ENCODE data around the gene BCAR3. TPM values are rescaled to one million over a fixed set of nuclear protein-coding genes. Genes with fewer than 3 reads are reported as not detected.
"Not testable (repeated sequence)": the region's sequence is repeated elsewhere in the genome, so short reads cannot be mapped to it uniquely, and the experiment has no call there.

BCAR3 gene
- total RNA-seq, 1 experiment from 2014 or later = 33.9 TPM

GRCh38 chr1:93652323-93652949, 29.2 kb downstream of the BCAR3 start:
- no TSS peak for BruUV-seq (replicated peaks)
- ChIA-PET CTCF (no interaction called here), POLR2A (no interaction called here)
- no peaks in the 10 kb centered on the region for H3K9me3 ChIP-seq (ENCODE audit: control insufficient read depth, insufficient read depth, low read depth, low read length)
- H3K27ac ChIP-seq (ENCODE audit: low read length) = no peak overlapping the region
- no peaks in the 10 kb centered on the region for H3K4me1 ChIP-seq (ENCODE audit: control insufficient read depth, insufficient read depth, low read length)
- intact Hi-C loops (cut with micrococcal nuclease; ENCODE audit: unreplicated experiment) = no loop called here
- no peaks in the 10 kb centered on the region for H3K27me3 ChIP-seq (ENCODE audit: control insufficient read depth, insufficient read depth, low read length)
- in situ Hi-C loops (cut with HindIII; ENCODE audit: low pct_unique_long_range_greater_than_20kb, low sequenced_read_pairs) = no loop called here
- DNase-seq (ENCODE audit: low read depth, low spot score) (no peak), ATAC-seq (no peak)
- H3K4me3 ChIP-seq (ENCODE audit: low read depth in 2 of 2, low read length in 2 of 2) = no peak overlapping the region
- H3K36me3 ChIP-seq (ENCODE audit: control insufficient read depth, insufficient read depth, low read length) = no peaks in the 10 kb centered on the region
- TF ChIP-seq POLR2AphosphoS5 (IDR thresholded peaks at IDR 0.05; ENCODE audit: low read depth, low read length) (no peak), SIN3A (IDR thresholded peaks at IDR 0.05; ENCODE audit: borderline replicate concordance, insufficient read depth, low read depth, low read length) (no peak), CTCF (IDR thresholded peaks at IDR 0.05) (no peak), REST (IDR thresholded peaks at IDR 0.05; ENCODE audit: insufficient read depth in 1 of 2, low read depth in 2 of 2, low read length in 1 of 2) (no peak), TCF7L2 (IDR thresholded peaks at IDR 0.05; ENCODE audit: low read depth, low read length) (no peak)

GRCh38 chr1:93651695-93652094, 29.9 kb downstream of the BCAR3 start:
- H3K27me3 ChIP-seq (ENCODE audit: control insufficient read depth, insufficient read depth, low read length) = no peaks in the 10 kb centered on the region
- no peak overlapping the region for H3K27ac ChIP-seq (ENCODE audit: low read length)
- no peaks in the 10 kb centered on the region for H3K4me1 ChIP-seq (ENCODE audit: control insufficient read depth, insufficient read depth, low read length)
- CTCF ChIA-PET = no interaction called here
- DNase-seq (ENCODE audit: low read depth, low spot score) = no peak
- no peak for TF ChIP-seq TCF7L2 (IDR thresholded peaks at IDR 0.05; ENCODE audit: low read depth, low read length)
- no peak for TF ChIP-seq REST (IDR thresholded peaks at IDR 0.05; ENCODE audit: insufficient read depth in 1 of 2, low read depth in 2 of 2, low read length in 1 of 2)
- no peak for TF ChIP-seq POLR2AphosphoS5 (IDR thresholded peaks at IDR 0.05; ENCODE audit: low read depth, low read length)
- TF ChIP-seq SIN3A (IDR thresholded peaks at IDR 0.05; ENCODE audit: borderline replicate concordance, insufficient read depth, low read depth, low read length) = no peak
- TF ChIP-seq CTCF (IDR thresholded peaks at IDR 0.05) = no peak
- no peak for ATAC-seq
- BruUV-seq (replicated peaks) = no TSS peak
- intact Hi-C loops (cut with micrococcal nuclease; ENCODE audit: unreplicated experiment) = no loop called here
- H3K36me3 ChIP-seq (ENCODE audit: control insufficient read depth, insufficient read depth, low read length) = no peaks in the 10 kb centered on the region
- POLR2A ChIA-PET = no interaction called here
- no peak overlapping the region for H3K4me3 ChIP-seq (ENCODE audit: low read depth in 2 of 2, low read length in 2 of 2)
- H3K9me3 ChIP-seq (ENCODE audit: control insufficient read depth, insufficient read depth, low read depth, low read length) = no peaks in the 10 kb centered on the region
- in situ Hi-C loops (cut with HindIII; ENCODE audit: low pct_unique_long_range_greater_than_20kb, low sequenced_read_pairs) = no loop called here

GRCh38 chr1:93650159-93650558, 31.5 kb downstream of the BCAR3 start:
- intact Hi-C loops (cut with micrococcal nuclease; ENCODE audit: unreplicated experiment); H3K36me3 ChIP-seq (ENCODE audit: control insufficient read depth, insufficient read depth, low read length); CTCF ChIA-PET; in situ Hi-C loops (cut with HindIII; ENCODE audit: low pct_unique_long_range_greater_than_20kb, low sequenced_read_pairs); H3K4me1 ChIP-seq (ENCODE audit: control insufficient read depth, insufficient read depth, low read length); DNase-seq (ENCODE audit: low read depth, low spot score); POLR2A ChIA-PET; ATAC-seq; H3K27ac ChIP-seq (ENCODE audit: low read length); BruUV-seq (replicated peaks); H3K9me3 ChIP-seq (ENCODE audit: control insufficient read depth, insufficient read depth, low read depth, low read length); H3K27me3 ChIP-seq (ENCODE audit: control insufficient read depth, insufficient read depth, low read length); H3K4me3 ChIP-seq (ENCODE audit: low read depth in 2 of 2, low read length in 2 of 2): not testable (repeated sequence)

All from Panc1 (cell line).